Adrenal gland (tissue), 5 donors: Measurements from ENCODE around the gene MYL12A.

Experiments used
- CTCF ChIP-seq, 6 experiments: fragments of 450-650 bp in 4 of 6; fragments of 200-600 bp in 2 of 6; sonication (generic) in 1 of 6; IDR thresholded peaks; 1 replicate in 5 of 6; 2 replicates in 1 of 6; pipeline versions ENCODE4 v1.5.1 to v1.8.0; 2016 to 2021; ENCODE audit warnings: antibody characterized with exemption in 6 of 6, mild to moderate bottlenecking in 2 of 6, moderate library complexity in 1 of 6
- POLR2A ChIP-seq, 2 donors: fragments of 450-650 bp; IDR thresholded peaks; one replicate each; pipeline ENCODE4 v1.6.1; 2017; ENCODE audit warnings: antibody characterized with exemption in 2 of 2, mild to moderate bottlenecking in 2 of 2, moderate library complexity in 1 of 2
- donor health status: DM: no; HTN: no; CAD: no.

DNA sequence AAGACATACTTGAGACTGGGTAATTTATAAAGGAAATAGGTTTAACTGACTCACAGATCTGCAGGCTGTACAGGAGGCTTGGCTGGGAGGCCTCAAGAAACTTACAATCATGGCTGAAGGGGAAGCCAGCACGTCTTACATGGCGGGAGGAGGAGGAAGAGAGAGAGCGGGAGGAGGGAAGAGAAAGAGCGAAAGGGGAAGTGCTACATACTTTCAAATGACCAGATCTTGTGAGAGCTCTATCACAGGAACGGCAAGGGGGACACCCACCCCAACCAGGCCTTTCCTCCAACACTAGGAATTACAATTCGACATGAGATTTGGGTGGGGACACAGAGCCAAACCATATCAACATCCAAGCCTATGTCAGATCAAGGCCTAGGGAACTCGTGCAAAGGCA is 38.6 kb downstream of the MYL12A start:
- TF ChIP-seq CTCF (IDR thresholded peaks at IDR 0.05) (no peak), POLR2A (IDR thresholded peaks at IDR 0.05) (no peak)
